Endothelial cell of umbilical vein (primary cell): ENCODE data around the gene LIME1. TPM values are rescaled to one million over a fixed set of nuclear protein-coding genes. Genes with fewer than 3 reads are reported as not detected.

Experiments used
- BruUV-seq: library from RNA; stranded (reverse); fragments of 400-500 nt; replicated peaks from 2 replicates; lab custom pipeline; 2021; lab: Mats Ljungman, UMichigan
- CTCF ChIA-PET: fragments of 300-600, 350-600 bp; sonication (Branson Sonifier 250); formaldehyde crosslinking; loops from one replicate; lab custom pipeline; 2021; ENCODE audit warnings: antibody characterized with exemption, inconsistent platforms; lab: Charles Lee
- POLR2A ChIA-PET: fragments of 300-600, 350-600 bp; sonication (Branson Sonifier 250); formaldehyde crosslinking; loops from one replicate; lab custom pipeline; 2021; ENCODE audit warnings: antibody characterized with exemption, inconsistent platforms; lab: Charles Lee
- DNase-seq: peaks from one replicate; pipeline ENCODE4 v3.0.0-alpha.2; 2011; ENCODE audit warnings: low read depth, low spot score
- FAIRE-seq: peaks from 2 replicates; lab custom pipeline; 2011; peaks lifted over from hg19 to GRCh38; lab: Jason Lieb, UNC
- H2AFZ ChIP-seq: 2 replicates; pipeline ENCODE4 v1.6.0; 2012; ENCODE audit warnings: low read depth, low read length, control low read depth, inconsistent platforms
- H3K27ac ChIP-seq: 2 replicates; pipeline ENCODE4 v1.5.1; 2011; ENCODE audit warnings: low read depth, mild to moderate bottlenecking, control low read depth, low read length, moderate library complexity; ENCODE audit not compliant: insufficient read depth
- H3K27me3 ChIP-seq, 2 experiments: 2 replicates each; pipeline versions ENCODE4 v1.6.0 to v1.6.1; 2011; ENCODE audit warnings: low read length in 2 of 2, mixed read lengths in 1 of 2; ENCODE audit not compliant: control insufficient read depth in 2 of 2, insufficient read depth in 2 of 2
- H3K36me3 ChIP-seq, 2 experiments: 2 replicates in 1 of 2; 3 replicates in 1 of 2; pipeline ENCODE4 v1.5.1; 2011; ENCODE audit warnings: low read length in 2 of 2, mild to moderate bottlenecking in 1 of 2, moderate library complexity in 1 of 2; ENCODE audit not compliant: control insufficient read depth in 2 of 2, insufficient read depth in 2 of 2; ENCODE audit errors: extremely low read depth in 1 of 2
- H3K4me1 ChIP-seq: 3 replicates; pipeline ENCODE4 v1.5.1; 2011; ENCODE audit warnings: mild to moderate bottlenecking, low read length; ENCODE audit not compliant: control insufficient read depth, insufficient read depth; ENCODE audit errors: extremely low read depth
- H3K4me2 ChIP-seq: 2 replicates; pipeline ENCODE4 v1.6.1; 2011; ENCODE audit warnings: low read length, control low read depth, mixed read lengths; ENCODE audit not compliant: insufficient read depth
- H3K4me3 ChIP-seq, 3 experiments: fragments of 200-600 bp in 1 of 3; sonication (generic), shearing (Covaris generic) in 1 of 3; replicated peaks in 1 of 3; 2 replicates each; pipeline ENCODE4 v1.5.1; 2011 to 2016; ENCODE audit warnings: control low read depth in 3 of 3, low read length in 3 of 3, mild to moderate bottlenecking in 2 of 3, inconsistent platforms in 1 of 3, low read depth in 1 of 3, moderate library complexity in 1 of 3; ENCODE audit not compliant: insufficient read depth in 1 of 3
- H3K79me2 ChIP-seq: 2 replicates; pipeline ENCODE4 v1.6.0; 2012; ENCODE audit warnings: low read length, inconsistent platforms; ENCODE audit not compliant: control insufficient read depth, insufficient read depth
- H3K9ac ChIP-seq: replicated peaks from 2 replicates; pipeline ENCODE3; 2011; ENCODE audit warnings: low read length, control low read depth; ENCODE audit not compliant: insufficient read depth; ENCODE audit errors: extremely low read depth
- H3K9me1 ChIP-seq: replicated peaks from 3 replicates; pipeline ENCODE4 v1.6.0; 2011; ENCODE audit warnings: mild to moderate bottlenecking, low read length; ENCODE audit not compliant: control insufficient read depth, insufficient read depth; ENCODE audit errors: extremely low read depth
- H3K9me3 ChIP-seq: replicated peaks from 2 replicates; pipeline ENCODE4 v1.5.1; 2012; ENCODE audit warnings: low read length, inconsistent platforms; ENCODE audit not compliant: control insufficient read depth, insufficient read depth
- H4K20me1 ChIP-seq: replicated peaks from 2 replicates; pipeline ENCODE3; 2011; ENCODE audit warnings: mild to moderate bottlenecking, low read length; ENCODE audit not compliant: control insufficient read depth, insufficient read depth; ENCODE audit errors: extremely low read depth
- EZH2 ChIP-seq: IDR thresholded peaks from 2 replicates; pipeline ENCODE4 v1.6.1; 2012; ENCODE audit warnings: borderline replicate concordance, low read depth, mild to moderate bottlenecking, moderate library complexity, low read length, inconsistent platforms; ENCODE audit not compliant: severe bottlenecking
- FOS ChIP-seq: IDR thresholded peaks from 2 replicates; pipeline ENCODE4 v1.6.1; 2011; ENCODE audit warnings: mild to moderate bottlenecking, low read length, moderate library complexity, borderline replicate concordance; ENCODE audit not compliant: insufficient read depth
- GATA2 ChIP-seq: IDR thresholded peaks from 2 replicates; pipeline ENCODE4 v1.7.0; 2011; ENCODE audit warnings: low read depth, mild to moderate bottlenecking, moderate library complexity, mixed read lengths, low read length; ENCODE audit not compliant: insufficient read length, insufficient read depth
- JUN ChIP-seq: IDR thresholded peaks from 2 replicates; pipeline ENCODE4 v1.6.1; 2011; ENCODE audit warnings: borderline replicate concordance, low read depth; ENCODE audit not compliant: insufficient read length, insufficient read depth
- MYC ChIP-seq: IDR thresholded peaks from one replicate; pipeline ENCODE4 v1.6.1; 2011; ENCODE audit warnings: mild to moderate bottlenecking, low read depth, low read length
- POLR2A ChIP-seq: IDR thresholded peaks from 2 replicates; pipeline ENCODE4 v1.6.1; 2012; ENCODE audit warnings: low read depth, mild to moderate bottlenecking, control low read depth, low read length
- POLR2AphosphoS5 ChIP-seq: IDR thresholded peaks from 2 replicates; pipeline ENCODE4 v1.6.1; 2012; ENCODE audit warnings: low read depth, mild to moderate bottlenecking, control low read depth, low read length, moderate library complexity; ENCODE audit not compliant: insufficient read depth
- dilution Hi-C: fragments of 300-500 bp; cut with MboI; formaldehyde crosslinking; loops from one replicate; pipeline ENCODE4 v1.15.0; 2019; ENCODE audit warnings: low sequenced_read_pairs; ENCODE audit not compliant: extremely low pct_ligation_motif_present
- intact Hi-C: fragments of 100-400 bp; cut with micrococcal nuclease; formaldehyde crosslinking; loops from one replicate; pipeline ENCODE4 v1.10.0; 2022
- polyA plus RNA-seq, 4 experiments: library from polyadenylated mRNA; depleted of rRNA in 3 of 4; stranded (reverse) in 3 of 4; unstranded in 1 of 4; fragments of >200 nt; gene quantifications; 2 replicates each; pipeline versions ENCODE4 v1.2.1 to v1.2.3, GENCODE V29; 2011 to 2012; ENCODE audit warnings: missing spikeins in 1 of 4
- total RNA-seq: library from RNA; stranded (reverse); gene quantifications from 2 replicates; pipeline ENCODE4 v1.2.3, GENCODE V29; 2021
- TF ChIP-seq, protein P1 (sequence below): IDR thresholded peaks from 2 replicates; pipeline ENCODE4 v1.6.1; 2011; ENCODE audit not compliant: insufficient read depth, insufficient read length
- TF ChIP-seq, protein P2 (sequence below), 2 donors: IDR thresholded peaks; 1 replicate in 1 of 2; 2 replicates in 1 of 2; pipeline ENCODE4 v1.5.1; 2011; ENCODE audit warnings: low read length in 2 of 2, mild to moderate bottlenecking in 2 of 2, moderate library complexity in 2 of 2, control low read depth in 1 of 2, inconsistent platforms in 1 of 2, low read depth in 1 of 2; ENCODE audit not compliant: insufficient read depth in 1 of 2; ENCODE audit errors: extremely low read depth in 1 of 2

Gene LIME1
- total and polyA plus RNA-seq, 2 donors (not counting 3 experiments of a cell fraction or from before 2014, with no cell fraction given): 10.7 to 12.2 TPM

DNA sequence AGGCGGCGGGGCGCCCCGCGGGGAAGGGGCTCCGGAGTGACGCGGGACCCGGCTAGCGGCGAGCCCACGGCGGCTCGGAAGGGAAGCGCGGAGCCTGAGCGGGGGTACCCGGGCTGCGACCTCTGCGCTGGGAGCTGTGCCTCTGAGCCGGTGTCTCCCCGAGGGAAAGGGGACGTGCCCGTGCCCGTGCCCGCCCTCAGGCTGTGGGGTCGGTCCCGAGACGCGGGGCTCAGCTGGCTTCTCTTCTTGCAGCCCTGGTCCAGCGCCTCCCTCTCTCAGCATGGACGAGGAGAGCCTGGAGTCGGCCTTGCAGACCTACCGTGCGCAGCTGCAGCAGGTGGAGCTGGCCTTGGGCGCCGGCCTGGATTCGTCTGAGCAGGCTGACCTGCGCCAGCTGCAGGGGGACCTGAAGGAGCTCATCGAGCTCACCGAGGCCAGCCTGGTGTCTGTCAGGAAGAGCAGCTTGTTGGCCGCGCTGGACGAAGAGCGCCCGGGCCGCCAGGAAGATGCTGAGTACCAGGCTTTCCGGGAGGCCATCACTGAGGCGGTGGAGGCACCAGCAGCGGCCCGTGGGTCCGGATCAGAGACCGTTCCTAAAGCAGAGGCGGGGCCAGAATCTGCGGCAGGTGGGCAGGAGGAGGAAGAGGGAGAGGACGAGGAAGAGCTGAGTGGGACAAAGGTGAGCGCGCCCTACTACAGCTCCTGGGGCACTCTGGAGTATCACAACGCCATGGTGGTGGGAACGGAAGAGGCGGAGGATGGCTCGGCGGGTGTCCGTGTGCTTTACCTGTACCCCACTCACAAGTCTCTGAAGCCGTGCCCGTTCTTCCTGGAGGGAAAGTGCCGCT is 27.9 kb upstream of the LIME1 start:
- H3K9me1 ChIP-seq: no peaks in the 10 kb centered on the region
- BruUV-seq: TSS peak; percentile 12
- ChIA-PET CTCF (interaction anchor here (0.8 to 2.8 kb wide), 18 partner anchors 10 to 265 kb away, joined by 3 to 19 read pairs (median 5); partner anchors contain the start of genes GMEB2, LIME1, RTEL1 and SLC2A4RG), POLR2A (interaction anchor here (0.6 to 1.8 kb wide), 3 partner anchors 9 to 50 kb away, joined by 3 to 9 read pairs (median 8); partner anchors contain the start of gene RTEL1)
- peaks cover 13 to 28% of the 10 kb centered on the region in 2 experiments for H3K36me3 ChIP-seq
- peak overlapping the region; percentile 64 for H3K4me2 ChIP-seq
- no peaks in the 10 kb centered on the region for H4K20me1 ChIP-seq
- intact Hi-C loops: loop anchor here (5.0 kb wide), 2 partner anchors 81 to 249 kb away; partner anchors contain the start of genes GMEB2 and UCKL1
- peak overlapping the region; percentile 73 for H3K9ac ChIP-seq
- H2AFZ ChIP-seq: no peak overlapping the region
- TF ChIP-seq EZH2: no peak
- no peak for TF ChIP-seq GATA2
- TF ChIP-seq, protein P1, sequence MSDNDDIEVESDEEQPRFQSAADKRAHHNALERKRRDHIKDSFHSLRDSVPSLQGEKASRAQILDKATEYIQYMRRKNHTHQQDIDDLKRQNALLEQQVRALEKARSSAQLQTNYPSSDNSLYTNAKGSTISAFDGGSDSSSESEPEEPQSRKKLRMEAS: no peak
- TF ChIP-seq JUN: no peak
- no peak for TF ChIP-seq POLR2AphosphoS5
- TF ChIP-seq POLR2A: no peak
- TF ChIP-seq, protein P2, sequence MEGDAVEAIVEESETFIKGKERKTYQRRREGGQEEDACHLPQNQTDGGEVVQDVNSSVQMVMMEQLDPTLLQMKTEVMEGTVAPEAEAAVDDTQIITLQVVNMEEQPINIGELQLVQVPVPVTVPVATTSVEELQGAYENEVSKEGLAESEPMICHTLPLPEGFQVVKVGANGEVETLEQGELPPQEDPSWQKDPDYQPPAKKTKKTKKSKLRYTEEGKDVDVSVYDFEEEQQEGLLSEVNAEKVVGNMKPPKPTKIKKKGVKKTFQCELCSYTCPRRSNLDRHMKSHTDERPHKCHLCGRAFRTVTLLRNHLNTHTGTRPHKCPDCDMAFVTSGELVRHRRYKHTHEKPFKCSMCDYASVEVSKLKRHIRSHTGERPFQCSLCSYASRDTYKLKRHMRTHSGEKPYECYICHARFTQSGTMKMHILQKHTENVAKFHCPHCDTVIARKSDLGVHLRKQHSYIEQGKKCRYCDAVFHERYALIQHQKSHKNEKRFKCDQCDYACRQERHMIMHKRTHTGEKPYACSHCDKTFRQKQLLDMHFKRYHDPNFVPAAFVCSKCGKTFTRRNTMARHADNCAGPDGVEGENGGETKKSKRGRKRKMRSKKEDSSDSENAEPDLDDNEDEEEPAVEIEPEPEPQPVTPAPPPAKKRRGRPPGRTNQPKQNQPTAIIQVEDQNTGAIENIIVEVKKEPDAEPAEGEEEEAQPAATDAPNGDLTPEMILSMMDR (IDR thresholded peaks at IDR 0.05; ENCODE audit: extremely low read depth in 1 of 2, insufficient read depth in 1 of 2, low read depth in 1 of 2, low read length in 2 of 2): no peak
- TF ChIP-seq MYC: no peak
- no peak for TF ChIP-seq FOS
- FAIRE-seq (peak; percentile 37), DNase-seq (no peak)
- H3K9me3 ChIP-seq: no peaks in the 10 kb centered on the region
- H3K79me2 ChIP-seq: peaks cover 71% of the 10 kb centered on the region
- peak overlapping the region; percentile 62 to 77 (median 70) for H3K4me3 ChIP-seq
- H3K27ac ChIP-seq: peak overlapping the region; percentile 29
- H3K27me3 ChIP-seq: no peaks in the 10 kb centered on the region
- H3K4me1 ChIP-seq: peaks cover 14% of the 10 kb centered on the region
- dilution Hi-C loops: no loop called here
